ENCODE results near the gene HS1BP3. TPM values are rescaled to one million over a fixed set of nuclear protein-coding genes. Genes with fewer than 3 reads are reported as not detected.
A peak's percentile ranks its signal among the peaks of the same experiment; 100 is the strongest.

The HS1BP3 gene
- total and polyA plus RNA-seq, 2 of the 13 experiments (the other 11 are each of a cell fraction or from before 2014, with no cell fraction given), result 15.2 to 22.0 TPM

DNA sequence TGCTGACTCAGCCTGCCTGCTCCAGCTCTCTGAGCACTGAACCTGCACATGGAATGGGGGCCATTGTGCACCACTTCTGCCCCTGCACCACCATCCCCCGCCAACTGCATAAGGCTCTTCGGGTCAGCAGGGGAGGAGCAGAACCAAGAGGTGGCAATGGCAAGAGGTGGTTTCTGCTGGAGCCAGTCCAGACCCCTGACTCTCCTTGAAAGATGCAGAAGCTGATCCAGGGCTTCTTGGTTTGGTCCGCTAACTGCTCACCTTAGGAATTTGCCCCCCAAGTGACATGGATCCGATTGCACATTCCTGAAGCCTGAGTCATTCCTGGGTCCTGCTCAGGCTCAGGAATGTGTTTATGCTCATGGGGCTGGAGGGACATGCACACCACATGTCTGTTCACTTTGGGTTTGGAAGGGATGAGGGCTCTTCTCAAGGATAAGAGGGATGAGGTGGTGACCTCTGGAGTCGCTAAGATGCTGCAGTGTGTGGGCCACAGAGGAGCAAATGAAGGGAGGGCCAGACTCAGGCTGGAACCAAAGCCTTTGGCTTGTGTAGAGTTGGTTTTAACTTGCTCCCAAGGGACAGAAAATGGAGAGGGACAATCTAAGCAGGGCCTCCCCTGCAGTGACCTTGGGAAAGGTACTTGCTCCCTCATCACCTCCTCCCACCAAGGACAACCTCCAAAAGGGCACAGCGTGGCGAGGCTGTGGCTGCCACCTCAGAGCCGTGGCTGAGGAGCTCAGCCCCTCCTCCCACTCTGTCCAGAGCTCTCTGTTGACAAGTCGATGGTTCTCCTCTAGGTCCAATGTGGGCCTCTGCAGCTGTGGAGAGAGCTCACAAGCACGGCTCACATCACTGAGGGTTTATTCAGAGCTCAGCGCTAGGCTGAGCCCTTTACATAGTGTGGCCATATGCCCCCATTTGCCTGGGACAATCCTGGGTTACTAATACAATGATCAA is 66.2 kb downstream of the HS1BP3 start (continued):
- TF ChIP-seq POLR2AphosphoS2 (IDR thresholded peaks at IDR 0.05; ENCODE audit: low read depth, low read length) (0 out of 2 replicates have a peak, but pooled peaks have one; percentile 50), ZNF350 (CRISPR knock-in tag; IDR thresholded peaks at IDR 0.05; ENCODE audit: borderline replicate concordance, low read depth) (peak; percentile 29; the same call in 1 of the 2 replicates), REL (CRISPR knock-in tag; conservative IDR thresholded peaks at IDR 0.05) (no peak), ZNF746 (CRISPR knock-in tag; IDR thresholded peaks at IDR 0.05) (peak; percentile 78), ZNF33A (CRISPR knock-in tag; IDR thresholded peaks at IDR 0.05; ENCODE audit: borderline replicate concordance) (no peak), KDM4B (CRISPR knock-in tag; IDR thresholded peaks at IDR 0.05) (no peak), NFKBIZ (CRISPR knock-in tag; IDR thresholded peaks at IDR 0.05) (peak; percentile 54; the same call in 1 of the 2 replicates), RFX5 (IDR thresholded peaks at IDR 0.05; ENCODE audit: low read depth, low read length) (0 out of 2 replicates have a peak, but pooled peaks have one; percentile 5), ZNF556 (CRISPR knock-in tag; IDR thresholded peaks at IDR 0.05; ENCODE audit: borderline replicate concordance) (0 out of 2 replicates have a peak, but pooled peaks have one; percentile 23), ZNF160 (CRISPR knock-in tag; IDR thresholded peaks at IDR 0.05) (peak; percentile 21; the same call in 1 of the 2 replicates), AKAP8 (CRISPR knock-in tag; IDR thresholded peaks at IDR 0.05) (no peak; the same call in none of the 2 replicates), ARID4A (CRISPR knock-in tag; IDR thresholded peaks at IDR 0.05; ENCODE audit: borderline replicate concordance) (peak; percentile 71), PHB2 (IDR thresholded peaks at IDR 0.05; ENCODE audit: partially characterized antibody) (no peak), POGZ (CRISPR knock-in tag; IDR thresholded peaks at IDR 0.05) (peak; percentile 67), ZFP90 (CRISPR knock-in tag; IDR thresholded peaks at IDR 0.05; ENCODE audit: borderline replicate concordance) (no peak; the same call in 1 of the 2 replicates), HNRNPUL1 (IDR thresholded peaks at IDR 0.05; ENCODE audit: low read depth, low read length) (no peak), KDM5B (CRISPR knock-in tag; IDR thresholded peaks at IDR 0.05; ENCODE audit: borderline replicate concordance) (peak; percentile 82; the same call in 1 of the 2 replicates), ZNF773 (CRISPR knock-in tag; IDR thresholded peaks at IDR 0.05; ENCODE audit: borderline replicate concordance) (no peak), U2AF2 (IDR thresholded peaks at IDR 0.05; ENCODE audit: low read depth, low read length) (peak; percentile 45; the same call in 1 of the 2 replicates), SCMH1 (CRISPR knock-in tag; IDR thresholded peaks at IDR 0.05; ENCODE audit: borderline replicate concordance) (no peak), CBX5 (CRISPR knock-in tag; IDR thresholded peaks at IDR 0.05; ENCODE audit: borderline replicate concordance) (0 out of 2 replicates have a peak, but pooled peaks have one; percentile 36), GATA4 (IDR thresholded peaks at IDR 0.05; ENCODE audit: borderline replicate concordance, low read depth) (no peak), MED8 (CRISPR knock-in tag; IDR thresholded peaks at IDR 0.05; ENCODE audit: insufficient replicate concordance) (peak; percentile 81)
- TF ChIP-seq, protein P1, sequence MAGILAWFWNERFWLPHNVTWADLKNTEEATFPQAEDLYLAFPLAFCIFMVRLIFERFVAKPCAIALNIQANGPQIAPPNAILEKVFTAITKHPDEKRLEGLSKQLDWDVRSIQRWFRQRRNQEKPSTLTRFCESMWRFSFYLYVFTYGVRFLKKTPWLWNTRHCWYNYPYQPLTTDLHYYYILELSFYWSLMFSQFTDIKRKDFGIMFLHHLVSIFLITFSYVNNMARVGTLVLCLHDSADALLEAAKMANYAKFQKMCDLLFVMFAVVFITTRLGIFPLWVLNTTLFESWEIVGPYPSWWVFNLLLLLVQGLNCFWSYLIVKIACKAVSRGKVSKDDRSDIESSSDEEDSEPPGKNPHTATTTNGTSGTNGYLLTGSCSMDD (CRISPR knock-in tag; IDR thresholded peaks at IDR 0.05), result no peak

Measured in HepG2 (cell line).